Neuronal stem cell (in vitro differentiated cells): ENCODE results near the gene C16orf95.
A peak's percentile ranks its signal among the peaks of the same experiment; 100 is the strongest.

Source experiments
- DNase-seq: peaks from one replicate; pipeline ENCODE4 v3.0.0-alpha.2; 2013; ENCODE audit warnings: low spot score
- H2AFZ ChIP-seq: one replicate; pipeline ENCODE4 v1.6.1; 2013; ENCODE audit warnings: mild to moderate bottlenecking, low read length, inconsistent platforms
- H2AK5ac ChIP-seq: 2 replicates; pipeline ENCODE4 v1.6.1; 2013; ENCODE audit warnings: low read depth, mild to moderate bottlenecking, inconsistent platforms, low read length, moderate library complexity, mixed read lengths
- H2BK120ac ChIP-seq: 2 replicates; pipeline ENCODE4 v1.6.1; 2013; ENCODE audit warnings: low read depth, mild to moderate bottlenecking, inconsistent platforms, low read length, moderate library complexity, mixed read lengths
- H2BK12ac ChIP-seq: one replicate; pipeline ENCODE4 v1.6.1; 2013; ENCODE audit warnings: low read length, inconsistent platforms
- H2BK15ac ChIP-seq: 2 replicates; pipeline ENCODE4 v1.6.1; 2013; ENCODE audit warnings: mild to moderate bottlenecking, low read length, inconsistent platforms, mixed read lengths
- H2BK5ac ChIP-seq: one replicate; pipeline ENCODE4 v1.6.1; 2013; ENCODE audit warnings: inconsistent platforms, mild to moderate bottlenecking, low read length, moderate library complexity
- H3K14ac ChIP-seq: one replicate; pipeline ENCODE4 v1.6.1; 2013; ENCODE audit warnings: low read length, inconsistent platforms
- H3K18ac ChIP-seq: 2 replicates; pipeline ENCODE4 v1.6.1; 2013; ENCODE audit warnings: low read length, inconsistent platforms
- H3K23ac ChIP-seq: 2 replicates; pipeline ENCODE4 v1.6.1; 2013; ENCODE audit warnings: low read depth, mild to moderate bottlenecking, mixed read lengths, low read length, inconsistent platforms; ENCODE audit not compliant: poor library complexity
- H3K27ac ChIP-seq: replicated peaks from 3 replicates; pipeline ENCODE4 v1.5.1; 2013; ENCODE audit warnings: low read length, inconsistent platforms
- H3K27me3 ChIP-seq, 3 experiments: 2 replicates each; pipeline ENCODE4 v1.6.1; 2013; ENCODE audit warnings: low read length in 3 of 3, mild to moderate bottlenecking in 2 of 3, inconsistent platforms in 1 of 3, low read depth in 1 of 3, mixed read lengths in 1 of 3, moderate library complexity in 1 of 3; ENCODE audit not compliant: control insufficient read depth in 3 of 3, insufficient read depth in 3 of 3
- H3K36me3 ChIP-seq, 2 donors: replicated peaks in 1 of 2; 2 replicates each; pipeline ENCODE4 v1.6.1; 2013; ENCODE audit warnings: low read length in 2 of 2; ENCODE audit not compliant: control insufficient read depth in 2 of 2, insufficient read depth in 2 of 2
- H3K4ac ChIP-seq: 2 replicates; pipeline ENCODE4 v1.6.1; 2013; ENCODE audit warnings: inconsistent platforms, mild to moderate bottlenecking, low read length, moderate library complexity
- H3K4me1 ChIP-seq, 2 donors: 1 replicate in 1 of 2; 2 replicates in 1 of 2; pipeline ENCODE4 v1.6.1; 2013; ENCODE audit warnings: low read length in 2 of 2, low read depth in 1 of 2; ENCODE audit not compliant: control insufficient read depth in 2 of 2, insufficient read depth in 1 of 2
- H3K4me2 ChIP-seq: one replicate; pipeline ENCODE4 v1.6.1; 2013; ENCODE audit warnings: mild to moderate bottlenecking, low read length, inconsistent platforms; ENCODE audit not compliant: insufficient read depth, poor library complexity, severe bottlenecking
- H3K4me3 ChIP-seq, 2 donors: 2 replicates each; pipeline ENCODE4 v1.5.1; 2013; ENCODE audit warnings: low read length in 2 of 2, mild to moderate bottlenecking in 2 of 2, inconsistent platforms in 1 of 2, moderate library complexity in 1 of 2
- H3K79me1 ChIP-seq: one replicate; pipeline ENCODE4 v1.6.1; 2013; ENCODE audit warnings: low read depth, mild to moderate bottlenecking, inconsistent platforms, low read length, moderate library complexity
- H3K9ac ChIP-seq: one replicate; pipeline ENCODE4 v1.6.1; 2013; ENCODE audit warnings: mild to moderate bottlenecking, low read depth, low read length, inconsistent platforms; ENCODE audit not compliant: poor library complexity
- H3K9me3 ChIP-seq, 2 donors: replicated peaks in 1 of 2; 2 replicates each; pipeline versions ENCODE3 to v1.6.1; 2013; ENCODE audit warnings: low read length in 2 of 2, mild to moderate bottlenecking in 2 of 2, inconsistent platforms in 1 of 2, low read depth in 1 of 2, mixed read lengths in 1 of 2, moderate library complexity in 1 of 2; ENCODE audit not compliant: control insufficient read depth in 2 of 2, insufficient read depth in 1 of 2
- H4K8ac ChIP-seq: one replicate; pipeline ENCODE4 v1.6.1; 2013; ENCODE audit warnings: low read depth, mild to moderate bottlenecking, inconsistent platforms, low read length, moderate library complexity
- H4K91ac ChIP-seq: one replicate; pipeline ENCODE4 v1.6.1; 2013; ENCODE audit warnings: low read length, low read depth, mild to moderate bottlenecking, inconsistent platforms; ENCODE audit not compliant: poor library complexity
- WGBS, 2 donors: extraction: QIAGEN DNeasy Blood & Tissue Kit; methylation state at CpG; one replicate each; pipeline ENCODE4 v1.1.7; 2013; ENCODE audit warnings: missing lambda C conversion rate in 2 of 2, mixed read lengths in 1 of 2; ENCODE audit not compliant: insufficient read length in 2 of 2, insufficient replicate concordance in 1 of 2; ENCODE audit errors: extremely low coverage in 2 of 2; 5-methylcytosine and 5-hydroxymethylcytosine counted together

The C16orf95 gene

DNA sequence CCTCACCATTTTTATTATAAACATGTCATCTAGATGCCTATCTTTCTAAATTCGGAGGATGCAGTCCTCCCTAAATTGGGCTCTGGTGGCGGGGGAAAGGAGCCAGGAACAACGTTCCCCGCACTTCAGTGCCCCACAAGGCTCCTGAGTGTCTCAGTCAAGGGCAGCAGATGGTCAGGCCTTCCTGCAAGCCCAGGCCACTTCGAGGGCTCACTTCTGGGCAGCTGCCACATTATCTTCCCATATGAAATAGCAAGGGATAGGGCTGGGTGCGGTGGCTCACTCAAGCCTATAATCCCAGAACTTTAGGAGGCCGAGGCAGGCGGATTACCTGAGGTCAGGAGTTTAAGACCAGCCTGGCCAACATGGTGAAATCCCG, 34.1 kb upstream of the C16orf95 start:
- Histone ChIP-seq H2BK5ac (no peak overlapping the region), H2AFZ (no peak overlapping the region), H3K14ac (no peak overlapping the region), H3K4me3 (no peak overlapping the region), H4K91ac (no peak overlapping the region), H3K4ac (no peak overlapping the region), H3K4me1 (peaks cover 5 to 7% of the 10 kb centered on the region in 2 donors), H3K9ac (no peak overlapping the region), H3K18ac (no peak overlapping the region), H4K8ac (no peak overlapping the region), H2BK120ac (no peak overlapping the region), H3K9me3 (peaks cover 0 to 2% of the 10 kb centered on the region in 2 donors), H2BK12ac (no peak overlapping the region), H3K36me3 (peaks cover 2 to 9% of the 10 kb centered on the region in 2 donors), H2AK5ac (no peak overlapping the region), H3K23ac (no peak overlapping the region), H3K27ac (no peak overlapping the region), H3K79me1 (peaks cover 7% of the 10 kb centered on the region), H2BK15ac (no peak overlapping the region), H3K27me3 (no peaks in the 10 kb centered on the region), H3K4me2 (no peak overlapping the region)
- no peak for DNase-seq
- WGBS, 2 donors, result no CpG with 5 or more reads among the region's 9 CpGs

- Histone ChIP-seq H3K27me3 (no peaks in the 10 kb centered on the region), H3K27ac (no peak overlapping the region), H3K18ac (no peak overlapping the region), H2BK5ac (no peak overlapping the region), H2AFZ (no peak overlapping the region), H3K4ac (no peak overlapping the region), H3K36me3 (peaks cover 2 to 9% of the 10 kb centered on the region in 2 donors), H3K4me1 (peaks cover 2 to 7% of the 10 kb centered on the region in 2 donors), H3K4me2 (no peak overlapping the region), H3K23ac (no peak overlapping the region), H2BK120ac (no peak overlapping the region), H3K79me1 (peaks cover 7% of the 10 kb centered on the region), H3K9me3 (peaks cover 0 to 2% of the 10 kb centered on the region in 2 donors), H3K4me3 (no peak overlapping the region), H3K14ac (no peak overlapping the region), H4K91ac (no peak overlapping the region), H2BK12ac (no peak overlapping the region), H2AK5ac (no peak overlapping the region), H4K8ac (no peak overlapping the region), H3K9ac (no peak overlapping the region), H2BK15ac (no peak overlapping the region)
- no CpG with 5 or more reads among the region's 23 CpGs for WGBS, 2 donors
- DNase-seq, result no peak
Observed at GRCh38 chr16:87350681-87351319, 33.6 kb upstream of the C16orf95 start.

- no peak overlapping the region for H2AFZ ChIP-seq
- H3K9ac ChIP-seq, result no peak overlapping the region
- H3K14ac ChIP-seq, result no peak overlapping the region
- H3K27ac ChIP-seq, result no peak overlapping the region
- H3K79me1 ChIP-seq, result peaks cover 7% of the 10 kb centered on the region
- H3K9me3 ChIP-seq, result peaks cover 0 to 2% of the 10 kb centered on the region in 2 donors
- peak overlapping the region; percentile 40 for H3K18ac ChIP-seq
- H2BK12ac ChIP-seq, result no peak overlapping the region
- no peaks in the 10 kb centered on the region for H3K27me3 ChIP-seq
- peaks cover 2 to 9% of the 10 kb centered on the region in 2 donors for H3K36me3 ChIP-seq
- H2BK5ac ChIP-seq, result no peak overlapping the region
- H2BK15ac ChIP-seq, result no peak overlapping the region
- no peak overlapping the region for H3K23ac ChIP-seq
- H2AK5ac ChIP-seq, result no peak overlapping the region
- H3K4me2 ChIP-seq, result no peak overlapping the region
- no peak overlapping the region for H3K4ac ChIP-seq
- DNase-seq, result no peak
- no peak overlapping the region for H4K8ac ChIP-seq
- no CpG with 5 or more reads among the region's 8 CpGs for WGBS, 2 donors
- peaks cover 0 to 10% of the 10 kb centered on the region in 2 donors for H3K4me1 ChIP-seq
- no peak overlapping the region for H2BK120ac ChIP-seq
- peak overlapping the region in 1 of 2 donors; percentile 55 for H3K4me3 ChIP-seq
- no peak overlapping the region for H4K91ac ChIP-seq
Observed at GRCh38 chr16:87350031-87350430, 32.8 kb upstream of the C16orf95 start.

DNA sequence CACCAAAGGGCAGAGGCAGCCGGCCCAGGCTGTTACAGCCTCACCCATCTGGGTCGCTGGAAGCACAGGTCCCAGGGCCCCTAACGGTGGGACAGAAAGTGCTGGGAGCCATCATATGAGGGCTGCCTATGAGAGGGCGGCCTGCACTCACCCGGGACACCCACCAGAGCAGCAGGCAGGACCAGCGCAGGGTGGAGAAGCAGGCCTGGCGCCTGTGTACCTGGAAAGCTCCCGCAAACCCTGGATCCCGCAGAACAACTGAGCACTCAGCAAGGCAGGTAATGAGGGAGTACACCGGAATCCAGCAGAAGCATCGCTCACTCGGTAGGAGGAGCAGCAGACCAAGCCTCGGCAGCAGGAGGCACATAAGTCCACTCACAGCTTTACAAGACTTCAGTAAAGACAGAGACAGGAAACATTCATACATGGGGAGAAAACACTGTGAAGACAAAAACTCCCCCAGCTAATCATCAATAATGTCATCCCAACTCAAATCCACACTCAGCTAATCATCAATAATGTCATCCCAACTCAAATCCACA, 31.5 kb upstream of the C16orf95 start:
- Histone ChIP-seq H3K27me3 (no peaks in the 10 kb centered on the region), H2BK15ac (no peak overlapping the region), H3K4me1 (peaks cover 0 to 18% of the 10 kb centered on the region in 2 donors), H3K9me3 (peaks cover 0 to 2% of the 10 kb centered on the region in 2 donors), H3K27ac (no peak overlapping the region), H2BK5ac (no peak overlapping the region), H3K36me3 (peaks cover 4 to 12% of the 10 kb centered on the region in 2 donors), H2BK12ac (no peak overlapping the region), H2AK5ac (no peak overlapping the region), H4K8ac (no peak overlapping the region), H2BK120ac (no peak overlapping the region), H4K91ac (no peak overlapping the region), H2AFZ (no peak overlapping the region), H3K4me2 (no peak overlapping the region), H3K4ac (no peak overlapping the region), H3K79me1 (peaks cover 7% of the 10 kb centered on the region), H3K14ac (no peak overlapping the region), H3K18ac (no peak overlapping the region), H3K4me3 (no peak overlapping the region), H3K9ac (peak overlapping the region; percentile 50), H3K23ac (no peak overlapping the region)
- no CpG with 5 or more reads among the region's 13 CpGs for WGBS, 2 donors
- no peak for DNase-seq
